IPS-NIHi7 (cell line): Measurements from ENCODE around the gene DHRS4.

Experiments
- DNase-seq: peaks from one replicate; pipeline ENCODE4 v3.0.0; 2012; ENCODE audit warnings: mixed read lengths; ENCODE audit errors: extremely low spot score

Gene DHRS4

DNA sequence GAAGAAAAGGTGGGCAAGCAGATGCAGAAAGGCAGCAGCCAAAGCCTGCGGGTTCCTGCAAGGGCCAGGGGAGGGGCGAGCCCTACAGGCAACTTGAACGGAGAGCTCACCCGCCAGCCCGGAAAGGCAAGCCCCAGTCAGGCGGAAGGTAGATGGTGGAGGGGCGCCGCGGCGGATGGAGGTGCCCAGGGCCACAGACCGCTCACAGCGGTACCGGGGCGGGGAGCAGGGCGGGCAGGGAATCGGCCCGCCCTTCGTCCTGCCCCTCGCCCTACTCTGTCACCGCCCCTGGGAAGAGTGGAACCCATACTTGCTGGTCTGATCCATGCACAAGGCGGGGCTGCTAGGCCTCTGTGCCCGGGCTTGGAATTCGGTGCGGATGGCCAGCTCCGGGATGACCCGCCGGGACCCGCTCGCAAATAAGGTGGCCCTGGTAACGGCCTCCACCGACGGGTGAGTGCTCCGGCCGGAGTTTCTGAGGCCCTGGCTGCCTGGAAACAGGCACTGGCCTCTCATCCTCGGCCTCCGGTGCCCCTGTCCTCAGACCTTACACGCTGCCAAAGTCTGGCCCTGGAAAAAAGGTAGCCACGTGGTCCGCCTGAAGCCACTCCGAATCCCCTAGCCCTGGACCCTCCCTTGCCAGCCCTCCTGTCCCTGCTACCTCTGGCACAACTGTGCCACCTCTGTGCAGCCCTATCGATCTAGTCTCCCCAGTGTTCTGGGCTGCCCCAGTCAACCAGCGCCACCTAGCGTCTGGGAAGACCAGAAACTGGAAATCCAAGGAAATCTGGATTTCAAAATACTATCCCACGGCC, at the start of gene DHRS4:
TSS of gene DHRS4 (plus strand) at position 307 of the 815 bp plus-strand sequence. CDS start at position 326, 19 bp downstream.
- peak; percentile 86 for DNase-seq

DNA sequence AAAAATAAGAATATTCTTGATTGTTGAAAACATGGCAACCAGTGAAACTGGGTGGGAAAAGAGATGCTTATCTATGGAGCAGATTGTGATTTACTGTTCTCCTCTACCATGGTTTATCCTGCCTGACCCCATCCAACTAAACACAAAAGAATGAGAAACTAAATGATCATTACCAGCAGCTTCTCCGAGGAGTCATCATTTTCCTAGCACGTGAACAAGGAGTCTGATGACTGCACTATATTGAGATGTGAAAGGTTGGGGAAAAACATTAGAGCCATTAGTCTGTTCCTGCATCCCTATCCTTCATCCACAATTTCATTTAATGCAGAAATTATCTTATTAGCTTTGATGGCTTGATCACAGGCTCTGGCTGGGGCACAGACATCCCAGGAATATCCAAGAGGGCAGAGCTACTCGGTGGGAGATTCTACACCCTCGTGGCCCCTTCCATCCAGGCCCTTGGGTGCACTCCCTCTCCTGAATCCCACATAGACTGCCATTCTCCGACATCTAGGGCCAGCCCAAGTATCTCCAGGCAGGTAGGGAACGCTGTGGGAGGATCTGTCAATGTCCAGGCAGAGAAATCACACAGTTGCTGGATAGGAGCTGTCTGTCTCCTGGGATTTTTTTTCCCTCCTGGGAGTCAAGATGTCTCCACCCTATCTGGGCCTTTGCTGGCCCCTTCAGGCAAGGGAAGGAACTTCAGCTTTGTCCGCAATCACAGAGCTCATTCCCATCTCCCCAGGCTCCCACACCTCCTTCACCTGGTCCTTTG, 43.3 kb upstream of the DHRS4 start:
- DNase-seq, result peak; percentile 96

DNA sequence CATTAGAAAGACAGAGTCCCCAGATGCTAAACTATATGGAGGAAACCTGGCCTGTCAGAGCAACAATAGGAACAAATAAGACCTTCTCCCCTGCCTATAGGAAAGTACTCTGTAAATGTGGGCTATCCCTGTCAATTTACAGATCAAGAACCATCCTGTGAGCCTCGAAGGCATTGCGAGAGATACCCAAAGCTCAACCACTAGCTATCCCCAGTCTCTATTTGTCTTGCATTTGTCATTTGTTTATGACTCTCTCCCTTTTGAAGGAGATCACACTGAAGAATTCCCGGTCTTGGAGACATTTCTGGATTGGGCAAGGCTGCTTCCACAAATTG, 42.7 kb upstream of the DHRS4 start:
- no peak for DNase-seq

DNA sequence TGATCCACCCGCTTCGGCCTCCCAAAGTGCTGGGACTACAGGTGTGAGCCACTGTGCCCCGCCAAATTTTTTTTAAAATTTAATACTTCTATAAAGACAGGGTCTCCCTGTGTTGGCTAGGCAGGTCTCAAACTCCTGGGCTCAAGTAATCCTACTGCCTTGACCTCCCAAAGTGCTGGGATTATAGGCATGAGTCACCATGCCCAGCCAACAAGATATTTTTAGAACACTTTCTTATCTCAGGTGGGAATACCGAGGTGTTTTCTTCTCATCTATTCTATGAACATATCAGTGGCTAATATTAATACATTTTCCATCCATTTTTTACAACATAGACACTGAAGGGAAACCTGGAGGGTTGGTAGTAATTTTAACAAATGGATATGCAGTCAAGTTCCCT, 38.0 kb upstream of the DHRS4 start:
- no peak for DNase-seq

DNA sequence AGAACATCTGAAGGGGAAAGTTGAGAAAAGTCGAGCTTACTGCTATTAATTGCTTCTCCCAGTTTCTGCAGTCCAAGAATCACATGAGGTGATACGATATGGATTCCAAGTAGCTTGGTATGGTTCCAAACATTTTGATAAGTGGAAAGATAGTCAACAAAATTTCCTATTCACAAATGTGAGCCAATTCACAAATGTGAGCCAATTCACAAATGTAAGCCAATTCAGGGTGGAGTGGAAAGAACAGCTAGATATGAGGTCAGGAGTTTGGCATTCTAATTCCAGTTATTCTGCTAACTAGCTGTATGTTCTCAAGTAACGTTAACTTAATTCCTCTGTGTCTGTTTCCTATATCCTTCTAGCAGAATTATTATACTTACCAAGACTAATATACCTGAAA, 37.6 kb upstream of the DHRS4 start:
- DNase-seq, result no peak

DNA sequence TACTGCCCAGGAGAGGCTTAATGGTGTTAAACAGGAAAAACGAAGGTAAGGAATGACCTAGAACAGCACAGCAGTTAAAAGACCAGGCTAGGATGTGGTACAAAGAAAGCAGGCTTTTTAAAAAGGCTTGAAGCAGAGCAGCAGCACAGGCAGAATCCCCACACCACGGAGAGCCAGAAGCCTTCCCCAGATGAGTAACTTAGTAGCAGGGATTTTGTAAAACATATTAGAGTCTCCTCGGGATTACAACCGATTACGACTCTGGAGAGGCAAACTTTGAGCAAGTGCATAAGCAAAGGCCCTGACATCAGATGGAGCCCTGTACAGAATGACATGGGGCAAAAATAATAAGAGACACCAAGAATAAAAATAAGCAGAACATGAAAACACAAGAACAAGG, 37.1 kb upstream of the DHRS4 start:
- no peak for DNase-seq

DNA sequence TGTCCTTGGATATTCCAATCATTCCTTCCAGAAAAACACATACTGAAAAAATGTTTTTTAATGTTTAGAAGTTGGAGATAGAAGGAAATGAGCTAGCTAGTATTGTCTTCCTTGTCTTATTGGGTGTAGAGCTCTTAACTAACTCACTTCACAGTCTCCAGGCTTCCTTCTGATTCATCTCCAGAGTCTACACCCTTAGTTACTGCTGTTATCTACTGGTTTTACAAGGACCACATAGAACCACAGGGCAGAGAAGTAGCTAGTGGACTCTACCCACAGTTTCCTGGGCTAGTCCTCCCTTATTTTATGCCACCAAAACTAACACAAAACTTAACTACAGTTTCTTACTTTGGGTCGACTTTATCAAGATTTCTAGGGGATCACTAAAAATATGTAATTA, 31.0 kb upstream of the DHRS4 start:
- DNase-seq, result no peak

DNA sequence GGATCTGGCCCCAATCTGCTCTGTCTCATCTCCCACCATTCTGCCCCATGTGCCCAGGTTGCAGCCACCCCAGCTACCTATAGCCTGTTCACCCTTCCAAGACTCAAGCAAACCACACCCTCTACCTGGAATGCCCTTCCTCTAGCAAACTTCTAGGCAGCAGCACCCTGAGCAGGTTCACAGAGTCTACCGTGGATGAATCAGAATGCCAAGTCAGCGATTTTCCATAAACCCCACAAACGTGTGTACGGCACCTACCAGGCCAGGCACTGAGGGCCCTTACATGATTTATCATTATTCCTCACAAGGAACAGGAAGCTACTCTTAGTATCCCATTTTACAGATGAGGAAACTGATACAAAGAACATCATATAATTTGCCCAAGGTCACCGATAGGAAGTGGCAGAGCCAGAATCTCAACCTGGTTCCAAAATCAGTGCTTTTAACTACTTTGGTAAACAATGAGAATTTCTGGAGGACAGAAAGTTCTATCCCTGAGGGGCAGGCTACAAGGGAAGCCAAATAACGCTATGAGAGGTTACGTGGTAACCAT, 28.0 kb upstream of the DHRS4 start:
- DNase-seq, result no peak

DNA sequence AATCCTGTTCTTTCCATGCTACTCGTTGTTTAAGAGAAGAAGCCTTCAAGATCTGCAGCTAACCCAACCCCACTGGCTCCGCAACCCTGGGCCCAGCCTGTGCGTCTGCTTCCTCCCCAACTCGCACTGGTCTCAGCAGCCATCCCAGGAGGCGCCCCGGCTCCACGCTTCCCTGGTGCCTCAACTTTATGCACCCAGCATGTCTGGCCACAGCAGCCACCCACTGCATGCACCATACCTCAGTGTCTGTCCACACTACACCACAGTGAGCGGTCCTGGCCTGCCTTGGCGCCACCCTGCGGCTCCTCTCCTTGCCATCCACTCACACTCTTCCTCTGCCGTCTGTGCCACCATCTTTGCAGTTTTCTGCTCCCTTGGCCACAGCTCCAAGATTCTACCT, 27.0 kb upstream of the DHRS4 start:
- no peak for DNase-seq

DNA sequence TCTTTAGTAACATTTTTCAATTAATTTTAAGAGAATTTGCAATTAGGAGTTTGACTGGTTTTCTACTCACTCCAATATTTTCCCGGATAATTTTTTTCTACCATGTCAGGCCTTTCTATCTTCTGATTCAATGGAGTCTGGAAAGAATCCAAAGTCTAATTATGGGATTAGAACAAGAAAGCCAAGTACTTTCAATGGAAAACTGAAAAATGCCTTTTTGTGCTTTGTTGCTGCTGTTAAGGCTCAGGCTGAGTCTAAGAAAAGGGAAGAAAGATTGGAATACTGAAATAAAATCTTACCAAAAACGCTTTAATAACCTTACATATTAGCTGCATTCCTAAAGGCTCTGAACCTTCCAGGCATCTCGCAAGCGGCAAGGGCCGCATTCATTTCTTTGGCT, 24.4 kb upstream of the DHRS4 start:
- DNase-seq, result no peak

DNA sequence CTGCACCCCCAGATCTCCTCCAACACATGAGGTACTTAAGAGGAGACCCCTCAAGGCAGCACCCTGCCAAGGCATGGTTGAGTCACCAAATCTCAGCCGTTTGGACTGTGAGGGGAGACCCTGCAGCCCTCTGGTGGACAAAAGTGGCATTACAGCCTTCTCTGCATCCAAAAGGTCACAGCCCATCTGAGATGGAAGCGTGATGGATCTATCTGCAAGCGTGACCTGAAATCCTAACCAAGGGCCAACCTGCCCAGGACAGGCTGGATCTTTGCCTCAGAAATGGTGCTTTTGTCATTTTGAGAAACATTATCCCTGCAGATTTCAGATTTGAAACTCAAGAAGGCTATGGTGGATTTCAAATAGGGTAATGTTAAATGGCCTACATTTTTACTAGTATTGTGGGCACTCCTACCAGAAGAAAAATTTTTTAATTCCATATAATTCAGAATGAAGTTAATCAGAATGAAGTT, 23.7 kb upstream of the DHRS4 start:
- peak; percentile 93 for DNase-seq

DNA sequence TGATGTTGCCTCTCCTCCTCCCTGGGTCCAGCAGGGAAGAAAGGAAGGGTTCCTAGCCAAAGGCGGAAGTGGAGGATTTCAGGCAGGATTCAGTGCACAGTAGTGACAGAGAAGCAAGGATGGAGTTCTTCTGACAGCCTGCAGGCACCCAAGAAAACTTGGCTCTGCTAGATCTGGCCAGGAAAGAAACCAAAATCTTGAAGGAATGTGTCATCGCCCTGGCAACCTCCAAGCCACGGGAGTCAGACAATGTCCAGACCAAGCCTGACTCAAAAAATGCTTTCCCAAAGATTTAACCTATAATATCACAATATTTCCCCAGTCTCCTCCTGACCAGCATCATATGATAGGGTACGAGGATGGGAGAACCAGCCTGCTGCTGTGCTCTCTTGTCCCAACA, 22.8 kb upstream of the DHRS4 start:
- DNase-seq, result no peak

DNA sequence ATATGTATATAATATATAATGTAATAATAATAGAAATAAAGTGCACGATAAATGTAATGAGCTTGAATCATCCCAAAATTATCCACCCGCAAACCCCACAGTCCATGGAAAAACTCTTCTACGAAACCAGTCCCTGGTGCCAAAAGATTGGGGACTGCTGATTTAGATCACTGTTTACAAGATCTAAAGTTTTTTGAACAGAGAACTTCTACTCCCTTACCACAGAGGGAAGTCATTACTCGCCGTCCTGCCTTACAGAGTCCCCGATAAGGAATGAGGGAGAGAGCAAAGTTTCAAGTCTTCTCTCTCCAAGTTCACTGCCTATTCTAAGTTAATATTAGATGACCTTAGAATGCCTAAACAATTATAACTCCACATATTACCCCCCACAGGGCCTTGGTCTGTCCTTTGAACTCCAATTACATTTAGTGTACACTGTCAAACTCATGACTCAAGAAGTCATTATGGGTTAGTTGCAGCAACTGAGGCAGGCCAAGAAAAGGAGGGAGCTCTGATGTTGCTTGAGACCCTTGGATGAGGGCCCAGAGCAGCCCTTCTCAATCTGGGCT, 21.8 kb upstream of the DHRS4 start:
- DNase-seq, result no peak

DNA sequence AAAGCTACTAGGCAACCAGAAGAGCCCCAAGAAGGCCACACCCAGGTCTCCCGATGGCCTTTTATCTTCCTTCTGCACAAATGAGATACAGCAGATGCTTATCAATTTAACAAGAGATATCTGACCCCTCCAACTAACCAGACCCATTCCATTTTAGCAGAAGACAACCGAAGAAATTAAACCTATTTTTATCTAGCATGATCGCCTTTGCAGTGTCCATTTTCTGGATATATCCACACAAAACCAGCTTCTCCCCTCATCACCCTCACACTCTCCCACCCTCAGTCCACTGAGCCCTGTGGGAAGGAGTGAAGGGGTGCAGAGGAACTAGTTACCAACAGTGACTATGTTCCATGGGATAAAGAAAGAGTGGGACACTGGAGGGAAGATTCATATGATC, 20.9 kb upstream of the DHRS4 start:
- no peak for DNase-seq

DNA sequence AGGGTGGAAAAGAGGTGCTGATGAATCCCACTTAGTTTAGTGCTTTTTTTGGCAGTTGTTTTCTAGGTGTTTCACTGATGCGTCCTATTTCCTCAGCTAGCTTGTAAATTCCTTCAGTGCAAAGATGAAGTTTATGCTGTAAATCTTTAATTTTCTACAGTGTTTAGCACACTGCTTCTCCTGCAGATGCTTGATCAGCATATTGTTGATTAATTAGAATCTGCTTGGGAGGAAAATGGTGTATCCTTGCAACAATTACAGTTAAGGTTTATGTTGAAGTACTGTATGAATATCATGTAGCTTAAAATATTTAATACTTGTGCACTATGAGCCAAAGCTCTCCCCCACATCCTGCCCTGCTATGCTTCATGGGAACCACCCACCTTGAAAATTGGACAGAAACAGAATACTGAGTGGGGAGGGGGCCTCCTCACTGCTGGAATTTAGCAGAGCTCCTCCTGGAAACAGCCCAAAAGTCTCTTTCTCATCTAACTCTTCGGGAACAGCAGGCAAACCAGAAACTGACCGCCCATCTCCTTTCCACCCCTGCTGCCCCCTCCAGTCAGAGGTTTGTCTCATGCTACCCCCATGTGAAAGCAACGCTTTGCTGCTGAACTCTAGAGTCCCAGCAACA, 20.3 kb upstream of the DHRS4 start:
- no peak for DNase-seq

DNA sequence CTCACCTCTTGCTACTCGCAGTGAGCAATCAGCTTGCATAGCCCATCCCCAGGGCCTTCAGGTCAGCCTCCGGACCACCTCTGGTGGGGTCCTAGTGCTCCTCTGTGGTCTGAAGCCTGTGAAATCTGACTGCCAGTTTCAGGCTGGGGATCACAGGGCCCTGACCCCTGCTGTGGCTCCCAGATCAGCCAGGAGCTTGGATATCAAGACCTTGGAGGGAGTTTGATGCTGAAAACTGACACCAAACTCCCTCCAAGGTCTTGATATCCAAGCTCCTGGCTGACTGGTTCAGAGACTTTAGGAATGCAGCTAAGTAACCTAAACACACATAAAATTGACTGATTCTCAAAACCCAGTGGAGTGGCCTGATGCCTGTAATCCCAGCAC, 19.8 kb upstream of the DHRS4 start:
- DNase-seq, result no peak

DNA sequence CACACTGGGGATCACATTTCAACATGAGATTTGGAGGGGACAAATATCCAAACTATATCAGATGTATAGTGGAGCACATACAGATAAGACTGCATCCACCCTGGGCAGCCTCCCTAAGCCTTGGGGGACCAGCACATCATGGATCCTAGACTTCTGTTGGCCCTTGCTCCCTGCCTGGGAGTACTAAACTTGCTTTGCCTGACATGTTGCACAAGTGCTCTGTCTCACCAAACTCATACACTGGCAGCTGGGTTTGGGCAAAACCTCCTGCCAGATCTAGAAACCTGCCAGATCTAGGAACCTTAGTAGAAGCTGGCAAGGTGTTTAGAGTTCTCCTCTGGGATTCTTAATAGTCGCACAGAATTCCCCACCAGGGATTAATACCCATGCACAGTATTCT, 18.4 kb upstream of the DHRS4 start:
- DNase-seq, result no peak

DNA sequence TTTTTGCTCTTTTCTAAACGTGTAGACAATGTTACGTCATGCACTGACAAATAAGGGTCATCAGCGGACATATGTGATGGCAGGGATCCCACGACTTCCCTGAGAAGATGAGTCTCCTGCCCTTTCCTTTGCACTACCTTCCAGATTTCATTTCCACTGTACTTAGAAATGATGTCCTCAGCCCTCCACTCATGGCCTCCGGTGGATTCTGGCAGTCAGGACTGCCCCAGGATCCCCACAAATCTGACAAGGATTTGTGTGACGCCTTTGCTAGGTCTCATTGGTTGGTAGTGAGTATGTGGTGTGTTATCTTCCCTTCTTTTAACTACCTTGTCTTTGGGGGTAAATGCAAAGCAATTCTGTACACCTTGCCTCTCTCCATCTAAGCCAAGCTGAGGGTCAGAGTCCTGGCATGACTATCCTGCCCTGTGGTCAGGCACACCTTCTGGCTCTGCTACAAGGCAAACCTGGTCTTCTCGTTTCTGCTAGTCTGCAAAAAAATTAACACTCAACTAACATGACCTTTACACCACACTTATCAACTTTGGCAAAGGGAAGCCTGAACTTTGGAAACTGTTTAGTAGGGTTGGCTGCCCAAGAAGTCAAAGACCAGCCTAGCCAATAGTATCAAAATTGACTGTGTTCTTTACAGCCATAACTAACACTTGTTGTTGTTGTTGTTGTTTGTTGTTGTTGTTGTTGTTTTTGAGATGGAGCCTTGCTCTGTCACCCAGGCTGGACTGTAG, 17.3 kb upstream of the DHRS4 start:
- DNase-seq, result no peak

DNA sequence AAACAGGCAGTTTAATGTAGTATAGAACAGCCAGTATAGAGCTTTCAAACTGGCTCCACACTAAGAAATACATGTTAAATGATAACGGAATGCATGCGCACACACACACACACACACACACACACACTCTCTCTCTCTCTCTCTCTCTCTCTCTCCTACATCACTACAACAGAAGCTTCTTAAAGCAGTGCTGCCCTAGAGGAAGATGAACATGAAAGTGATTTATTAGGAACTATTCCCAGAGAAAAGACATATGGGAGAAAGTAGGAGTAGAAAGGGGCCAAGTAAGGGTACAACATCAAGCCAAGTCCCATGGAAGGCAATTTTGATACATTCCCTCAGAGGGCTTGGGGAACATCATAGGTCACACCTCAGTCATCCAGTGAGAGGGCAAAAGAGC, 16.4 kb upstream of the DHRS4 start:
- no peak for DNase-seq

DNA sequence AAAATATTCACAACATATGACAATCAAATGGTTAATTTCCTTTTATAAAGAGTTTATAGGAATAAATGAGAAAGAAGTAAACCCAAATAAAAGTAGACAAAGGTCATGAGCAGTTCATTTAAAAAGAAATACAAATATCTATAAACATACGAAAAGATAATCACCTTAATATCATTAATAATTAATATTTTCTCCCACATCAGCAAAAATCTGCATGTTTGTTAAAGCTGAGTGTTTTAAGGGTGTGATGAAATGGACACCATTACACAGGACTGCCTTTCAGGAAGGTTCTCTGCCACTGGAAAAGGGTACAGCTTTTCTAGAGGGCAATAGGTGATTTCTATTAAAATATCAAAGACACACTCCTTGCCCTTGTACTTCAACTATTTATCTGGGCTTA, 14.7 kb upstream of the DHRS4 start:
- no peak for DNase-seq

DNA sequence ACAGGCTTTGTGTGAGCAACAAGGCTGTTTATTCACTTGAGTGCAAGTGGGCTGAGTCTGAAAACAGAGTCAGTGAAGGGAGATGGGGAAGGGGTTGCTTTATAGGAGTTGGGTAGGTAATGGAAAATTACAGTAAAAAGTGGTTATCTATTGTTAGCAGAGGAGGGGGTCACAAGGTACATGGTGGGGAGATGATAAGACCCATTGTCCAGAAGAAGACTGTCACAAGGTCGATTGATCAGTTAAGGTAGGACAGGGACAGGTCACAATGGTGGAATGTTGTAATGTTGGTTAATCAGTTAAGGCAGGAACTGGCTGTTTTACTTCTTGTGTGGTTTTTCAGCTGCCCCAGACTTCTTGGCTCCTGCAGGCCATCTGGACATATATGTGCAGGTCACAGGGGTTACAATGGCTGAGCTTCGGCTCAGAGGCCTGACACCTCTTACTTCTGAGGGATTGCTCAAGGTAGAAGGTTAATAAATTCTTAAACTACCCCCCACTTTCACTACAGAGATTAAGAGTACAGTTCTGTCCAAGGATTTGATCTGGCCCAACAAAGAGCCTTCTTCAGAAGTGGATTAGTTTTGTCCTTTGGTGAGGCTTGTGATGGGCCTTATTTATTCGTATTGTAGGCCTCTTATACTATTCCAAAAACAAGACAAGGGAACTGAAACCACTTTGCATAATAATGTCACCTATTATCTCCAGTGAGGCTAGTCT, 13.8 kb upstream of the DHRS4 start:
- no peak for DNase-seq
